Keratinocyte (primary cell): ENCODE data around the gene C4orf54. TPM values are rescaled to one million over a fixed set of nuclear protein-coding genes. Genes with fewer than 3 reads are reported as not detected.

Source experiments
- DNase-seq: peaks from one replicate; pipeline ENCODE4 v3.0.0-alpha.2; 2011; ENCODE audit warnings: low read depth, missing footprints, low spot score
- FAIRE-seq: peaks from 2 replicates; lab custom pipeline; 2011; peaks lifted over from hg19 to GRCh38; lab: Jason Lieb, UNC
- H2AFZ ChIP-seq: 2 replicates; pipeline ENCODE4 v1.6.0; 2012; ENCODE audit warnings: low read length, control low read depth, inconsistent platforms; ENCODE audit not compliant: control insufficient read depth
- H3K27ac ChIP-seq: 2 replicates; pipeline ENCODE4 v1.5.1; 2011; ENCODE audit warnings: low read length; ENCODE audit not compliant: control insufficient read depth, insufficient read depth
- H3K27me3 ChIP-seq: 3 replicates; pipeline ENCODE4 v1.6.0; 2011; ENCODE audit warnings: low read length; ENCODE audit not compliant: control insufficient read depth, insufficient read depth; ENCODE audit errors: extremely low read depth
- H3K36me3 ChIP-seq, 2 experiments: 2 replicates in 1 of 2; 3 replicates in 1 of 2; pipeline ENCODE4 v1.5.1; 2011; ENCODE audit warnings: low read length in 2 of 2, mild to moderate bottlenecking in 1 of 2; ENCODE audit not compliant: control insufficient read depth in 2 of 2, insufficient read depth in 2 of 2; ENCODE audit errors: extremely low read depth in 1 of 2
- H3K4me1 ChIP-seq: 3 replicates; pipeline ENCODE4 v1.5.1; 2011; ENCODE audit warnings: low read length; ENCODE audit not compliant: control insufficient read depth, insufficient read depth; ENCODE audit errors: extremely low read depth
- H3K4me2 ChIP-seq: 3 replicates; pipeline ENCODE4 v1.6.0; 2011; ENCODE audit warnings: low read depth, low read length; ENCODE audit not compliant: control insufficient read depth, insufficient read depth; ENCODE audit errors: extremely low read depth
- H3K4me3 ChIP-seq, 3 experiments: fragments of 200-600 bp in 1 of 3; sonication (generic) in 1 of 3; 2 replicates in 2 of 3; 3 replicates in 1 of 3; pipeline ENCODE4 v1.5.1; 2011 to 2016; ENCODE audit warnings: low read length in 3 of 3, mild to moderate bottlenecking in 3 of 3, control low read depth in 2 of 3, inconsistent platforms in 1 of 3, low read depth in 1 of 3, mixed read lengths in 1 of 3, mixed run types in 1 of 3, moderate library complexity in 1 of 3; ENCODE audit not compliant: control insufficient read depth in 2 of 3, insufficient read depth in 2 of 3; ENCODE audit errors: extremely low read depth in 1 of 3
- H3K79me2 ChIP-seq: 2 replicates; pipeline ENCODE4 v1.6.0; 2012; ENCODE audit warnings: low read length; ENCODE audit not compliant: control insufficient read depth, insufficient read depth
- H3K9ac ChIP-seq: 3 replicates; pipeline ENCODE4 v1.6.0; 2011; ENCODE audit warnings: low read length; ENCODE audit not compliant: control insufficient read depth, insufficient read depth; ENCODE audit errors: extremely low read depth
- H3K9me1 ChIP-seq: 3 replicates; pipeline ENCODE4 v1.6.0; 2011; ENCODE audit warnings: low read length; ENCODE audit not compliant: control insufficient read depth, insufficient read depth; ENCODE audit errors: extremely low read depth
- H3K9me3 ChIP-seq: 2 replicates; pipeline ENCODE4 v1.5.1; 2012; ENCODE audit warnings: low read depth, low read length; ENCODE audit not compliant: control insufficient read depth
- H4K20me1 ChIP-seq: 3 replicates; pipeline ENCODE4 v1.6.0; 2011; ENCODE audit warnings: low read length; ENCODE audit not compliant: control insufficient read depth, insufficient read depth; ENCODE audit errors: extremely low read depth
- EZH2 ChIP-seq: IDR thresholded peaks from one replicate; pipeline ENCODE4 v1.6.1; 2012; ENCODE audit warnings: inconsistent platforms, mild to moderate bottlenecking, low read length, moderate library complexity
- dilution Hi-C: fragments of 300-500 bp; cut with MboI; formaldehyde crosslinking; loops from one replicate; pipeline ENCODE4 v1.7.0; 2020; ENCODE audit warnings: low sequenced_read_pairs; ENCODE audit not compliant: extremely low pct_ligation_motif_present
- polyA plus RNA-seq, 5 experiments: library from polyadenylated mRNA; depleted of rRNA in 3 of 5; stranded (reverse) in 3 of 5; stranded (forward) in 1 of 5; unstranded in 1 of 5; fragments of >200 nt; gene quantifications; 1 replicate in 1 of 5; 2 replicates in 3 of 5; 3 replicates in 1 of 5; pipeline versions ENCODE4 v1.2.1 to v1.2.3, GENCODE V29; 2011 to 2012; ENCODE audit warnings: missing spikeins in 2 of 5, low read depth in 1 of 5, low replicate concordance in 1 of 5
- TF ChIP-seq, protein P1 (sequence below), 3 experiments: IDR thresholded peaks in 1 of 3; conservative IDR thresholded peaks in 1 of 3; optimal IDR thresholded peaks in 1 of 3; 2 replicates in 2 of 3; 3 replicates in 1 of 3; pipeline versions ENCODE3 to v1.5.1; 2011; ENCODE audit warnings: low read length in 3 of 3, mild to moderate bottlenecking in 3 of 3, moderate library complexity in 2 of 3, control low read depth in 1 of 3, inconsistent platforms in 1 of 3; ENCODE audit not compliant: insufficient read depth in 2 of 3; ENCODE audit errors: extremely low read depth in 1 of 3

C4orf54 gene
- polyA plus RNA-seq, 1 donor (not counting 4 experiments of a cell fraction or from before 2014, with no cell fraction given), result 0.01 TPM

DNA sequence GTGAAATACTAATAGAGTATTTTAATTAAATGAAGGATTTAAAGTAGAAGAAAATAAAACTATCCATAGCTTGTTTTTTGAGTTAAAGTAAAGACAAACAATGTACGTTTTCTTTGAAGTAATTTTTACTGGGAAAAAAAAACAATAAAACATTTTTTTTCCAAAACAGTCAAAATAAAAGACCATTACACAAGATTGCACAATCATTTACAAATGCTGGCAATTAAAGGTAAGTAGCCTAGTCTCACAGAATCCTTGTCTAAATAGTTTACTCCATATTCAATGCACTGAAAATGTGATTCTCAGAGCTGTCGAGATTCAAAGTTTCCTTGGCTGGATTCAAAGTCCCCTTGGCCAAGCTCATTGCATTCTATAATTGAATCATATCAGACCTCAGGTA lies 21.2 kb downstream of the C4orf54 start:
- no peaks in the 10 kb centered on the region for H3K79me2 ChIP-seq
- no peak overlapping the region for H3K9ac ChIP-seq
- H3K4me2 ChIP-seq, result no peak overlapping the region
- no peak for TF ChIP-seq EZH2
- TF ChIP-seq, protein P1, sequence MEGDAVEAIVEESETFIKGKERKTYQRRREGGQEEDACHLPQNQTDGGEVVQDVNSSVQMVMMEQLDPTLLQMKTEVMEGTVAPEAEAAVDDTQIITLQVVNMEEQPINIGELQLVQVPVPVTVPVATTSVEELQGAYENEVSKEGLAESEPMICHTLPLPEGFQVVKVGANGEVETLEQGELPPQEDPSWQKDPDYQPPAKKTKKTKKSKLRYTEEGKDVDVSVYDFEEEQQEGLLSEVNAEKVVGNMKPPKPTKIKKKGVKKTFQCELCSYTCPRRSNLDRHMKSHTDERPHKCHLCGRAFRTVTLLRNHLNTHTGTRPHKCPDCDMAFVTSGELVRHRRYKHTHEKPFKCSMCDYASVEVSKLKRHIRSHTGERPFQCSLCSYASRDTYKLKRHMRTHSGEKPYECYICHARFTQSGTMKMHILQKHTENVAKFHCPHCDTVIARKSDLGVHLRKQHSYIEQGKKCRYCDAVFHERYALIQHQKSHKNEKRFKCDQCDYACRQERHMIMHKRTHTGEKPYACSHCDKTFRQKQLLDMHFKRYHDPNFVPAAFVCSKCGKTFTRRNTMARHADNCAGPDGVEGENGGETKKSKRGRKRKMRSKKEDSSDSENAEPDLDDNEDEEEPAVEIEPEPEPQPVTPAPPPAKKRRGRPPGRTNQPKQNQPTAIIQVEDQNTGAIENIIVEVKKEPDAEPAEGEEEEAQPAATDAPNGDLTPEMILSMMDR (optimal IDR thresholded peaks at IDR 0.05 in 1 of 3, IDR thresholded peaks at IDR 0.05 in 1 of 3, conservative IDR thresholded peaks at IDR 0.05 in 1 of 3; ENCODE audit: extremely low read depth in 1 of 3, insufficient read depth in 2 of 3, low read length in 3 of 3), result no peak
- H4K20me1 ChIP-seq, result no peaks in the 10 kb centered on the region
- H3K27ac ChIP-seq, result no peak overlapping the region
- H3K4me3 ChIP-seq, result no peak overlapping the region
- H3K9me3 ChIP-seq, result no peaks in the 10 kb centered on the region
- FAIRE-seq (no peak), DNase-seq (no peak)
- no peaks in the 10 kb centered on the region for H3K27me3 ChIP-seq
- H3K4me1 ChIP-seq, result peaks cover 15% of the 10 kb centered on the region
- no peaks in the 10 kb centered on the region for H3K9me1 ChIP-seq
- H3K36me3 ChIP-seq, result no peaks in the 10 kb centered on the region
- dilution Hi-C loops, result no loop called here
- H2AFZ ChIP-seq, result no peak overlapping the region

DNA sequence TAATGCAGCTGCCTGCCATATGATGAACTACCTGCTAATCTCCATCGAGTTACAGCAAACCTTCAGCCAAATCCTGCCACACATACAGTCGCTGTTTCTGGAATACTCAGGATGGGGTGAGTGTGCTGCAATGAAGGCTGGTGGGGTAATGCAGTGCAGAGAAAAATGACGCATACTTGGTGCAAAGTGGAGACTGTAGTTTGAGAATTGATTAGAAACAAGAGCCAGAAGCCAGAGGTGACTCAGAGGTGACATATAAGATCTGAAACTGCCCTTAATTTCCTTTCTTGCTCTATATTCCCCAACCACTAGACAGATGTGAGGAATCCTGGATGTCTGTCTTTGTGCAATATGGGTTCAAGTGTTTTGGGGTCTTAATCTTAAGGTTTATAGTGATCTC lies 22.0 kb downstream of the C4orf54 start:
- H3K9me3 ChIP-seq, result no peaks in the 10 kb centered on the region
- no peaks in the 10 kb centered on the region for H3K79me2 ChIP-seq
- DNase-seq (no peak), FAIRE-seq (no peak)
- H3K4me3 ChIP-seq, result no peak overlapping the region
- TF ChIP-seq EZH2, result no peak
- TF ChIP-seq, protein P1 (optimal IDR thresholded peaks at IDR 0.05 in 1 of 3, IDR thresholded peaks at IDR 0.05 in 1 of 3, conservative IDR thresholded peaks at IDR 0.05 in 1 of 3; ENCODE audit: extremely low read depth in 1 of 3, insufficient read depth in 2 of 3, low read length in 3 of 3), result no peak
- no peak overlapping the region for H3K27ac ChIP-seq
- dilution Hi-C loops, result no loop called here
- H3K36me3 ChIP-seq, result no peaks in the 10 kb centered on the region
- no peaks in the 10 kb centered on the region for H4K20me1 ChIP-seq
- H3K9ac ChIP-seq, result no peak overlapping the region
- no peaks in the 10 kb centered on the region for H3K9me1 ChIP-seq
- H3K4me2 ChIP-seq, result no peak overlapping the region
- H2AFZ ChIP-seq, result no peak overlapping the region
- peaks cover 15% of the 10 kb centered on the region for H3K4me1 ChIP-seq
- H3K27me3 ChIP-seq, result no peaks in the 10 kb centered on the region
